GM12878 (cell line): ENCODE data around the gene SP110. TPM values are rescaled to one million over a fixed set of nuclear protein-coding genes. Genes with fewer than 3 reads are reported as not detected.

Experiments
- ATAC-seq: fragments of 200-7000 bp; cut with Tn5 transposase; 3 replicates; pipeline ENCODE4 v1.9.1; 2020; ENCODE audit warnings: mild to moderate bottlenecking, moderate library complexity
- BruUV-seq: library from RNA; stranded (reverse); fragments of 400-500 nt; replicated peaks from 2 replicates; lab custom pipeline; 2021; lab: Mats Ljungman, UMichigan
- CTCF ChIA-PET: fragments of 300-600 bp; sonication (Branson Sonifier 250); formaldehyde crosslinking; extraction: SDS; loops from one replicate; lab custom pipeline; 2021; ENCODE audit warnings: inconsistent platforms; lab: Yijun Ruan, JAX
- POLR2A ChIA-PET: fragments of 350-600 bp; formaldehyde crosslinking; extraction: SDS; loops from one replicate; lab custom pipeline; 2021; ENCODE audit warnings: inconsistent platforms; lab: Charles Lee
- RAD21 ChIA-PET: fragments of 300-600 bp; sonication (Branson Sonifier 250); formaldehyde crosslinking; loops from one replicate; lab custom pipeline; 2023; ENCODE audit warnings: antibody characterized with exemption; ENCODE audit not compliant: unreplicated experiment; lab: Charles Lee
- SMC1A ChIA-PET: fragments of 300-600 bp; sonication (Branson Sonifier 250); formaldehyde crosslinking; loops from one replicate; lab custom pipeline; 2023; ENCODE audit not compliant: unreplicated experiment, uncharacterized antibody; lab: Charles Lee
- DNase-seq: peaks from one replicate; pipeline ENCODE4 v3.0.0-alpha.2; 2011; ENCODE audit warnings: low read depth, low spot score
- FAIRE-seq: peaks from 3 replicates; lab custom pipeline; 2011; peaks lifted over from hg19 to GRCh38; lab: Jason Lieb, UNC
- H2AFZ ChIP-seq: 2 replicates; pipeline ENCODE4 v1.6.0; 2011; ENCODE audit warnings: low read depth, low read length, control low read depth; ENCODE audit not compliant: control insufficient read depth
- H3K27ac ChIP-seq: 2 replicates; pipeline ENCODE4 v1.5.1; 2011; ENCODE audit warnings: control low read depth; ENCODE audit not compliant: control insufficient read depth, insufficient read depth
- H3K27me3 ChIP-seq, 2 experiments: replicated peaks in 1 of 2; 2 replicates each; pipeline versions ENCODE4 v1.6.0 to v1.6.1; 2011; ENCODE audit warnings: low read length in 1 of 2; ENCODE audit not compliant: control insufficient read depth in 2 of 2, insufficient read depth in 2 of 2
- H3K36me3 ChIP-seq, 2 experiments: 2 replicates each; pipeline ENCODE4 v1.5.1; 2011; ENCODE audit warnings: low read length in 1 of 2; ENCODE audit not compliant: control insufficient read depth in 2 of 2, insufficient read depth in 2 of 2
- H3K4me1 ChIP-seq: 2 replicates; pipeline ENCODE4 v1.6.1; 2011; ENCODE audit warnings: mild to moderate bottlenecking, low read length, moderate library complexity, mixed read lengths; ENCODE audit not compliant: control insufficient read depth, insufficient read depth
- H3K4me2 ChIP-seq: 2 replicates; pipeline ENCODE4 v1.6.0; 2011; ENCODE audit warnings: control low read depth; ENCODE audit not compliant: control insufficient read depth, insufficient read depth
- H3K4me3 ChIP-seq: fragments of 200-600 bp; sonication (generic); 2 replicates; pipeline ENCODE4 v1.5.1; 2016
- H3K79me2 ChIP-seq: 2 replicates; pipeline ENCODE4 v1.6.0; 2011; ENCODE audit warnings: low read length; ENCODE audit not compliant: control insufficient read depth, insufficient read depth
- H3K9ac ChIP-seq: 2 replicates; pipeline ENCODE4 v1.8.0; 2011; ENCODE audit warnings: low read length, control low read depth, mixed read lengths; ENCODE audit not compliant: control insufficient read depth, insufficient read depth
- H3K9me3 ChIP-seq: replicated peaks from 3 replicates; pipeline ENCODE4 v1.5.1; 2011; ENCODE audit warnings: mild to moderate bottlenecking, low read length; ENCODE audit not compliant: control insufficient read depth, insufficient read depth
- H4K20me1 ChIP-seq: 2 replicates; pipeline ENCODE4 v1.6.0; 2011; ENCODE audit not compliant: control insufficient read depth, insufficient read depth
- BCL11A ChIP-seq: IDR thresholded peaks from 2 replicates; pipeline ENCODE4 v1.6.1; 2011; ENCODE audit warnings: low read depth, low read length
- BHLHE40 ChIP-seq, 2 experiments: fragments of 450-650 bp in 1 of 2; IDR thresholded peaks; 2 replicates each; pipeline ENCODE4 v1.6.1; 2011 to 2017; ENCODE audit warnings: low read depth in 2 of 2, borderline replicate concordance in 1 of 2, improper control_type of control experiment in 1 of 2, low read length in 1 of 2, mild to moderate bottlenecking in 1 of 2
- BMI1 ChIP-seq: fragments of 450-650 bp; IDR thresholded peaks from 2 replicates; pipeline ENCODE4 v1.6.1; 2016; ENCODE audit warnings: mild to moderate bottlenecking, moderate library complexity, borderline replicate concordance
- CREB1 ChIP-seq: IDR thresholded peaks from 2 replicates; pipeline ENCODE4 v1.6.1; 2012; ENCODE audit warnings: low read depth, mild to moderate bottlenecking, inconsistent platforms
- CREM ChIP-seq: IDR thresholded peaks from 2 replicates; pipeline ENCODE4 v1.6.1; 2014; ENCODE audit warnings: antibody characterized with exemption, low read depth
- DPF2 ChIP-seq: fragments of 450-650 bp; IDR thresholded peaks from 2 replicates; pipeline ENCODE4 v1.6.1; 2017; ENCODE audit warnings: mild to moderate bottlenecking
- EED ChIP-seq: sonication (generic); IDR thresholded peaks from 2 replicates; pipeline ENCODE4 v1.6.1; 2016; ENCODE audit warnings: antibody characterized with exemption, low read depth
- ESRRA ChIP-seq: IDR thresholded peaks from 2 replicates; pipeline ENCODE4 v1.6.1; 2012; ENCODE audit warnings: mild to moderate bottlenecking, low read length, improper control_type of control experiment
- FOXM1 ChIP-seq: IDR thresholded peaks from 2 replicates; pipeline ENCODE4 v1.6.1; 2012; ENCODE audit warnings: low read depth, mild to moderate bottlenecking, inconsistent platforms, low read length, moderate library complexity
- IKZF1 ChIP-seq: fragments of 450-650 bp; conservative IDR thresholded peaks from 2 replicates; pipeline ENCODE4 v1.6.1; 2017; ENCODE audit warnings: antibody characterized with exemption, mild to moderate bottlenecking
- IKZF2 ChIP-seq, 2 experiments: fragments of 450-650 bp; IDR thresholded peaks; 2 replicates each; pipeline ENCODE4 v1.6.1; 2017; ENCODE audit warnings: mild to moderate bottlenecking in 2 of 2, moderate library complexity in 2 of 2
- IRF4 ChIP-seq: IDR thresholded peaks from 2 replicates; pipeline ENCODE4 v1.6.1; 2011; ENCODE audit warnings: low read depth, low read length
- JUNB ChIP-seq: IDR thresholded peaks from 2 replicates; pipeline ENCODE4 v1.6.1; 2016; ENCODE audit warnings: antibody characterized with exemption, mild to moderate bottlenecking
- MTA2 ChIP-seq: fragments of 450-650 bp; IDR thresholded peaks from 2 replicates; pipeline ENCODE4 v1.6.1; 2016; ENCODE audit warnings: low read depth, mild to moderate bottlenecking, moderate library complexity
- NFIC ChIP-seq: IDR thresholded peaks from 2 replicates; pipeline ENCODE4 v1.6.1; 2012; ENCODE audit warnings: low read depth, mild to moderate bottlenecking, inconsistent platforms, low read length, moderate library complexity
- NR2F1 ChIP-seq: fragments of 450-650 bp; conservative IDR thresholded peaks from 2 replicates; pipeline ENCODE4 v1.6.1; 2017; ENCODE audit warnings: mild to moderate bottlenecking
- PAX5 ChIP-seq: IDR thresholded peaks from 2 replicates; pipeline ENCODE4 v1.6.1; 2011; ENCODE audit warnings: low read depth, low read length, borderline replicate concordance
- RAD51 ChIP-seq: fragments of 450-650 bp; IDR thresholded peaks from 2 replicates; pipeline ENCODE4 v1.6.1; 2016; ENCODE audit warnings: moderate library complexity, mild to moderate bottlenecking, inconsistent platforms
- SMARCA5 ChIP-seq: fragments of 450-650 bp; IDR thresholded peaks from 2 replicates; pipeline ENCODE4 v1.6.1; 2017; ENCODE audit warnings: mild to moderate bottlenecking
- WRNIP1 ChIP-seq: IDR thresholded peaks from 2 replicates; pipeline ENCODE4 v1.6.1; 2011; ENCODE audit warnings: low read depth, low read length, improper control_type of control experiment, borderline replicate concordance
- ZNF207 ChIP-seq: fragments of 450-650 bp; IDR thresholded peaks from 2 replicates; pipeline ENCODE4 v1.6.1; 2014; ENCODE audit warnings: antibody characterized with exemption, mild to moderate bottlenecking, borderline replicate concordance
- ZNF217 ChIP-seq: fragments of 450-650 bp; IDR thresholded peaks from 2 replicates; pipeline ENCODE4 v1.6.1; 2017; ENCODE audit warnings: antibody characterized with exemption, mild to moderate bottlenecking
- whole genome bisulfite sequencing: methylation state at CpG from one replicate; pipeline ENCODE4 v1.1.6; 2016; ENCODE audit warnings: low lambda C conversion rate; ENCODE audit not compliant: insufficient replicate concordance, insufficient coverage; ENCODE audit errors: missing lambda C conversion rate; 5-methylcytosine and 5-hydroxymethylcytosine counted together
- in situ Hi-C: fragments of 300-500 bp; cut with MboI; formaldehyde crosslinking; loops from 9 replicates; pipeline ENCODE4 v1.14.3; 2018; ENCODE audit warnings: mixed read lengths
- intact Hi-C: fragments of 100-400 bp; cut with micrococcal nuclease; formaldehyde crosslinking; loops from one replicate; pipeline ENCODE4 v1.14.2; 2022; ENCODE audit not compliant: unreplicated experiment
- polyA plus RNA-seq, 11 experiments: library from polyadenylated mRNA; depleted of rRNA in 4 of 11; unstranded in 6 of 11; stranded (reverse) in 5 of 11; fragments of >200 nt; fragmentation: Nextera tagmentation in 4 of 11; fragmentation: Illumina TruSeq in 1 of 11; extraction: Ambion mirVana in 4 of 11; extraction: Trizol in 1 of 11; gene quantifications; 1 replicate in 1 of 11; 2 replicates in 10 of 11; pipeline versions ENCODE4 v1.2.1 to v1.2.3, GENCODE V29; 2011 to 2016; ENCODE audit warnings: inconsistent platforms in 2 of 11, missing spikeins in 2 of 11, low read depth in 1 of 11
- total RNA-seq, 4 experiments: library from RNA; depleted of rRNA in 3 of 4; stranded (reverse); fragments of >200 nt in 3 of 4; fragmentation: Illumina TruSeq in 1 of 4; extraction: Trizol in 1 of 4; gene quantifications; 2 replicates each; pipeline versions ENCODE4 v1.2.1 to v1.2.3, GENCODE V29; 2013 to 2021
- TF ChIP-seq, protein P1 (sequence below): fragments of 450-650 bp; IDR thresholded peaks from 2 replicates; pipeline ENCODE4 v1.6.1; 2017; ENCODE audit warnings: low read depth, mild to moderate bottlenecking, moderate library complexity
- TF ChIP-seq, protein P2 (sequence below): IDR thresholded peaks from 2 replicates; pipeline ENCODE4 v1.6.1; 2012; ENCODE audit warnings: low read length, inconsistent platforms
- TF ChIP-seq, protein P3 (sequence below): IDR thresholded peaks from 2 replicates; pipeline ENCODE4 v1.6.1; 2012; ENCODE audit warnings: low read depth, low read length, improper control_type of control experiment

Gene SP110
- total and polyA plus RNA-seq, 10 of the 15 experiments (the other 5 are each of a cell fraction or from before 2014, with no cell fraction given), result 81.2 to 149 (median 100) TPM

DNA sequence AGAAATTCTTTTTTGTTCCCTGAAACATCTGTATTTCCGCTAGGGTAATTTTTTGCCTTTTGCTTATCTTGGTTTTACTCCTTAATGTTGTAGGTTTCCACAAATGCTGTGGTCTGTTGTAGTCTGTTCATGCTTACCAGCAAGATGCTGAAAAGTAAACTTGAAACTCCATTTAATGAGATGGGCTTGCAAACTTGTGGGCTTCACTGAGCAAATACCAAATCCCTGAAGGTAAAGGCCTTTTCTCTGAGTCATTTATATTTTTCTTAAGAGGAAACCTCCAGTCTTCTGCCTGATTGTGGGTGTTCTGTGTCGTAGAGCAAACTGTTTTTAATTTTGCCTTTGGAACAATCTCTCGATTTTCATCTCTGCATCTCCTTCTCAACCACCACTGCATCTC lies 15.1 kb upstream of the SP110 start:
- ChIA-PET CTCF (no interaction called here), RAD21 (no interaction called here), SMC1A (no interaction called here), POLR2A (no interaction called here)
- H3K4me2 ChIP-seq, result peak overlapping the region; percentile 25
- no peak overlapping the region for H3K9ac ChIP-seq
- intact Hi-C loops, result loop anchor here (1.0 to 2.0 kb wide), 3 partner anchors 30 to 54 kb away; no protein-coding TSS in a partner anchor
- peaks cover 10 to 27% of the 10 kb centered on the region in 2 experiments for H3K36me3 ChIP-seq
- ATAC-seq (peak; percentile 77), DNase-seq (peak; percentile 58), FAIRE-seq (no peak)
- H3K27ac ChIP-seq, result no peak overlapping the region
- H2AFZ ChIP-seq, result no peak overlapping the region
- WGBS, result 0% methylated on average over 3 of the region's 3 CpGs
- no peaks in the 10 kb centered on the region for H3K27me3 ChIP-seq
- peaks cover 28% of the 10 kb centered on the region for H3K4me1 ChIP-seq
- H3K79me2 ChIP-seq, result peaks cover 41% of the 10 kb centered on the region
- in situ Hi-C loops, result no loop called here
- BruUV-seq, result no TSS peak
- H3K9me3 ChIP-seq, result peaks cover 16% of the 10 kb centered on the region
- no peaks in the 10 kb centered on the region for H4K20me1 ChIP-seq
- no peak overlapping the region for H3K4me3 ChIP-seq
- TF ChIP-seq CREB1, result 0 out of 2 replicates have a peak, but pooled peaks have one; percentile 37
- TF ChIP-seq RAD51, result no peak
- TF ChIP-seq, protein P1, sequence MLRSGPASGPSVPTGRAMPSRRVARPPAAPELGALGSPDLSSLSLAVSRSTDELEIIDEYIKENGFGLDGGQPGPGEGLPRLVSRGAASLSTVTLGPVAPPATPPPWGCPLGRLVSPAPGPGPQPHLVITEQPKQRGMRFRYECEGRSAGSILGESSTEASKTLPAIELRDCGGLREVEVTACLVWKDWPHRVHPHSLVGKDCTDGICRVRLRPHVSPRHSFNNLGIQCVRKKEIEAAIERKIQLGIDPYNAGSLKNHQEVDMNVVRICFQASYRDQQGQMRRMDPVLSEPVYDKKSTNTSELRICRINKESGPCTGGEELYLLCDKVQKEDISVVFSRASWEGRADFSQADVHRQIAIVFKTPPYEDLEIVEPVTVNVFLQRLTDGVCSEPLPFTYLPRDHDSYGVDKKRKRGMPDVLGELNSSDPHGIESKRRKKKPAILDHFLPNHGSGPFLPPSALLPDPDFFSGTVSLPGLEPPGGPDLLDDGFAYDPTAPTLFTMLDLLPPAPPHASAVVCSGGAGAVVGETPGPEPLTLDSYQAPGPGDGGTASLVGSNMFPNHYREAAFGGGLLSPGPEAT, result peak; percentile 46; the same call in 1 of the 2 replicates
- TF ChIP-seq, protein P2, sequence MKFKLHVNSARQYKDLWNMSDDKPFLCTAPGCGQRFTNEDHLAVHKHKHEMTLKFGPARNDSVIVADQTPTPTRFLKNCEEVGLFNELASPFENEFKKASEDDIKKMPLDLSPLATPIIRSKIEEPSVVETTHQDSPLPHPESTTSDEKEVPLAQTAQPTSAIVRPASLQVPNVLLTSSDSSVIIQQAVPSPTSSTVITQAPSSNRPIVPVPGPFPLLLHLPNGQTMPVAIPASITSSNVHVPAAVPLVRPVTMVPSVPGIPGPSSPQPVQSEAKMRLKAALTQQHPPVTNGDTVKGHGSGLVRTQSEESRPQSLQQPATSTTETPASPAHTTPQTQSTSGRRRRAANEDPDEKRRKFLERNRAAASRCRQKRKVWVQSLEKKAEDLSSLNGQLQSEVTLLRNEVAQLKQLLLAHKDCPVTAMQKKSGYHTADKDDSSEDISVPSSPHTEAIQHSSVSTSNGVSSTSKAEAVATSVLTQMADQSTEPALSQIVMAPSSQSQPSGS, result peak; percentile 70
- TF ChIP-seq IKZF1, result peak; percentile 73
- no peak for TF ChIP-seq SMARCA5
- TF ChIP-seq FOXM1, result peak; percentile 84; the same call in 1 of the 2 replicates
- TF ChIP-seq JUNB, result peak; percentile 67
- TF ChIP-seq IKZF2 (IDR thresholded peaks at IDR 0.05), result peak; percentile 77 to 86
- TF ChIP-seq CREM, result peak; percentile 18; the same call in 1 of the 2 replicates
- peak in 1 of 2 experiments; percentile 11; a peak in 1 of 4 replicates for TF ChIP-seq BHLHE40 (IDR thresholded peaks at IDR 0.05; ENCODE audit: borderline replicate concordance in 1 of 2, low read depth in 2 of 2, low read length in 1 of 2)
- peak; percentile 58; the same call in 1 of the 2 replicates for TF ChIP-seq BMI1
- TF ChIP-seq, protein P3, sequence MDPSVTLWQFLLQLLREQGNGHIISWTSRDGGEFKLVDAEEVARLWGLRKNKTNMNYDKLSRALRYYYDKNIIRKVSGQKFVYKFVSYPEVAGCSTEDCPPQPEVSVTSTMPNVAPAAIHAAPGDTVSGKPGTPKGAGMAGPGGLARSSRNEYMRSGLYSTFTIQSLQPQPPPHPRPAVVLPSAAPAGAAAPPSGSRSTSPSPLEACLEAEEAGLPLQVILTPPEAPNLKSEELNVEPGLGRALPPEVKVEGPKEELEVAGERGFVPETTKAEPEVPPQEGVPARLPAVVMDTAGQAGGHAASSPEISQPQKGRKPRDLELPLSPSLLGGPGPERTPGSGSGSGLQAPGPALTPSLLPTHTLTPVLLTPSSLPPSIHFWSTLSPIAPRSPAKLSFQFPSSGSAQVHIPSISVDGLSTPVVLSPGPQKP, result no peak
- TF ChIP-seq ZNF207, result no peak
- TF ChIP-seq NFIC, result peak; percentile 87
- TF ChIP-seq ZNF217, result peak; percentile 53; the same call in 1 of the 2 replicates
- TF ChIP-seq PAX5, result 0 out of 2 replicates have a peak, but pooled peaks have one; percentile 58
- peak; percentile 72 for TF ChIP-seq EED
- TF ChIP-seq IRF4, result peak; percentile 50; the same call in 1 of the 2 replicates
- TF ChIP-seq BCL11A, result peak; percentile 92
- no peak for TF ChIP-seq WRNIP1
- no peak for TF ChIP-seq NR2F1
- TF ChIP-seq ESRRA, result no peak
- TF ChIP-seq DPF2, result peak; percentile 78
- peak; percentile 95 for TF ChIP-seq MTA2
